Pancreas (tissue), 10 donors: ENCODE data around the gene ORM1. TPM values are rescaled to one million over a fixed set of nuclear protein-coding genes. Genes with fewer than 3 reads are reported as not detected.
A peak's percentile ranks its signal among the peaks of the same experiment; 100 is the strongest.

Source experiments
- ATAC-seq, 4 donors: fragments of 200-7000 bp; cut with Tn5 transposase; one replicate each; pipeline versions ENCODE4 v1.8.0 to v1.9.1; 2020; ENCODE audit warnings: mild to moderate bottlenecking in 4 of 4, moderate library complexity in 4 of 4
- DNase-seq, 6 donors: peaks; one replicate each; pipeline ENCODE4 v3.0.0-alpha.2; 2020
- FAIRE-seq: peaks from 2 replicates; lab custom pipeline; 2012; peaks lifted over from hg19 to GRCh38; lab: Jason Lieb, UNC
- H3K27ac ChIP-seq, 4 donors: fragments of 200-600 bp; sonication (generic); 1 replicate in 3 of 4; 2 replicates in 1 of 4; pipeline versions ENCODE4 v1.5.0 to v1.8.0; 2020
- H3K27me3 ChIP-seq, 4 donors: fragments of 200-600 bp; one replicate each; pipeline ENCODE4 v1.8.0; 2021
- H3K36me3 ChIP-seq, 3 donors: fragments of 200-600 bp; sonication (generic) in 1 of 3; one replicate each; pipeline versions ENCODE4 v1.5.0 to v1.8.0; 2020 to 2021
- H3K4me1 ChIP-seq, 3 donors: fragments of 200-600 bp; one replicate each; pipeline ENCODE4 v1.8.0; 2021
- H3K4me3 ChIP-seq, 4 donors: fragments of 200-600 bp; sonication (generic) in 2 of 4; one replicate each; pipeline versions ENCODE4 v1.5.0 to v1.8.0; 2020 to 2021
- H3K9me3 ChIP-seq, 4 donors: fragments of 200-600 bp; one replicate each; pipeline ENCODE4 v1.8.0; 2021
- WGBS, 2 donors: extraction: QIAGEN DNeasy Blood & Tissue Kit; methylation state at CpG; one replicate each; pipeline ENCODE4 v1.1.7; 2013; 5-methylcytosine and 5-hydroxymethylcytosine counted together
- intact Hi-C, 3 donors: fragments of 100-400 bp; cut with DNase I; formaldehyde crosslinking; loops; one replicate each; pipeline versions ENCODE4 v1.11.1 to v1.14.2; 2022
- polyA plus RNA-seq, 2 donors: library from polyadenylated mRNA; stranded (reverse); fragments of 200-250 nt; gene quantifications; one replicate each; pipeline ENCODE4 v1.2.3, GENCODE V29; 2013
- total RNA-seq, 6 donors: library from RNA; stranded (reverse); fragmentation: NEBNext Ultra II Directional in 4 of 6; extraction: Animal tissue kit (Norgen Biotek cat#: 25700) in 4 of 6; gene quantifications; one replicate each; pipeline versions ENCODE4 v1.2.1 to v1.2.4, GENCODE V29; 2021 to 2023
- TF ChIP-seq, protein P1 (sequence below), 4 donors: fragments of 200-600 bp; sonication (generic) in 3 of 4; IDR thresholded peaks; one replicate each; pipeline versions ENCODE4 v1.5.0 to v1.8.0; 2021; ENCODE audit warnings: antibody characterized with exemption in 4 of 4
- donor health status: healthy with polysubstance abuse.
- donor health status: DM: no; HTN: no; CAD: no; lungs with moderate emphysema.
- donor health status: DM: no; HTN: no; CAD: no.
- donor health status: control.
- donor health status: control.
- donor health status: Bipolar disorder and iron deficiency.
- donor health status: DM: yes; HTN: yes; CAD: no.
- donor health status: DM: no; HTN: no; CAD: no.
- donor health status: DM: no; HTN: no; CAD: no.
- donor health status: DM: yes; HTN: yes; CAD: no.

ORM1 gene
- total and polyA plus RNA-seq, 8 donors = 0.38 to 10.2 (median 0.92) TPM; not detected in 3

GRCh38 chr9:114371343-114371944 lies 48.5 kb downstream of the ORM1 start:
- Histone ChIP-seq H3K27ac (no peak overlapping the region), H3K9me3 (no peaks in the 10 kb centered on the region), H3K4me1 (no peaks in the 10 kb centered on the region), H3K4me3 (no peak overlapping the region), H3K27me3 (no peaks in the 10 kb centered on the region), H3K36me3 (peaks cover 0 to 2% (median 0%) of the 10 kb centered on the region in 3 donors)
- intact Hi-C loops = no loop called here
- FAIRE-seq = no peak
- WGBS, 2 donors = 73 to 77% methylated on average over 7 of the region's 7 CpGs
- ATAC-seq = no peak
- peak in 1 of 6 donors; percentile 30 for DNase-seq
- TF ChIP-seq, protein P1, sequence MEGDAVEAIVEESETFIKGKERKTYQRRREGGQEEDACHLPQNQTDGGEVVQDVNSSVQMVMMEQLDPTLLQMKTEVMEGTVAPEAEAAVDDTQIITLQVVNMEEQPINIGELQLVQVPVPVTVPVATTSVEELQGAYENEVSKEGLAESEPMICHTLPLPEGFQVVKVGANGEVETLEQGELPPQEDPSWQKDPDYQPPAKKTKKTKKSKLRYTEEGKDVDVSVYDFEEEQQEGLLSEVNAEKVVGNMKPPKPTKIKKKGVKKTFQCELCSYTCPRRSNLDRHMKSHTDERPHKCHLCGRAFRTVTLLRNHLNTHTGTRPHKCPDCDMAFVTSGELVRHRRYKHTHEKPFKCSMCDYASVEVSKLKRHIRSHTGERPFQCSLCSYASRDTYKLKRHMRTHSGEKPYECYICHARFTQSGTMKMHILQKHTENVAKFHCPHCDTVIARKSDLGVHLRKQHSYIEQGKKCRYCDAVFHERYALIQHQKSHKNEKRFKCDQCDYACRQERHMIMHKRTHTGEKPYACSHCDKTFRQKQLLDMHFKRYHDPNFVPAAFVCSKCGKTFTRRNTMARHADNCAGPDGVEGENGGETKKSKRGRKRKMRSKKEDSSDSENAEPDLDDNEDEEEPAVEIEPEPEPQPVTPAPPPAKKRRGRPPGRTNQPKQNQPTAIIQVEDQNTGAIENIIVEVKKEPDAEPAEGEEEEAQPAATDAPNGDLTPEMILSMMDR (IDR thresholded peaks at IDR 0.05) = no peak

GRCh38 chr9:114371973-114372917 lies 49.3 kb downstream of the ORM1 start:
- DNase-seq (peak in 1 of 6 donors; percentile 40), ATAC-seq (peak in 3 of 4 donors; percentile 29 to 51 (median 48)), FAIRE-seq (no peak)
- Histone ChIP-seq H3K4me1 (no peaks in the 10 kb centered on the region), H3K27ac (peak overlapping the region in 1 of 4 donors; percentile 23), H3K4me3 (no peak overlapping the region), H3K36me3 (peaks cover 0 to 4% (median 2%) of the 10 kb centered on the region in 3 donors), H3K27me3 (no peaks in the 10 kb centered on the region), H3K9me3 (no peaks in the 10 kb centered on the region)
- intact Hi-C loops = no loop called here
- TF ChIP-seq, protein P1 (IDR thresholded peaks at IDR 0.05) = no peak
- WGBS, 2 donors = 72 to 78% methylated on average over 13 to 14 of the region's 14 CpGs

GRCh38 chr9:114372921-114373448 lies 50.1 kb downstream of the ORM1 start:
- Histone ChIP-seq H3K4me3 (no peak overlapping the region), H3K9me3 (no peaks in the 10 kb centered on the region), H3K4me1 (no peaks in the 10 kb centered on the region), H3K36me3 (peaks cover 0 to 7% (median 2%) of the 10 kb centered on the region in 3 donors), H3K27me3 (no peaks in the 10 kb centered on the region), H3K27ac (peak overlapping the region in 1 of 4 donors; percentile 23)
- 75 to 79% methylated on average over 7 to 9 of the region's 9 CpGs for WGBS, 2 donors
- ATAC-seq = peak in 3 of 4 donors; percentile 55 to 82 (median 77)
- no peak for FAIRE-seq
- TF ChIP-seq, protein P1 (IDR thresholded peaks at IDR 0.05) = no peak
- peak in 2 of 6 donors; percentile 54 to 58 for DNase-seq
- intact Hi-C loops = no loop called here

GRCh38 chr9:114373960-114374730 lies 51.2 kb downstream of the ORM1 start:
- no peak for ATAC-seq
- 82 to 89% methylated on average over 16 of the region's 16 CpGs for whole genome bisulfite sequencing, 2 donors
- Histone ChIP-seq H3K27me3 (no peaks in the 10 kb centered on the region), H3K4me3 (no peak overlapping the region), H3K9me3 (no peaks in the 10 kb centered on the region), H3K4me1 (no peaks in the 10 kb centered on the region), H3K27ac (no peak overlapping the region), H3K36me3 (peaks cover 0 to 8% (median 0%) of the 10 kb centered on the region in 3 donors)
- DNase-seq = peak in 1 of 6 donors; percentile 38
- TF ChIP-seq, protein P1 (IDR thresholded peaks at IDR 0.05) = no peak
- intact Hi-C loops = no loop called here
- FAIRE-seq = no peak
